Left lobe of liver (tissue), 1 donor: Measurements from ENCODE around the gene HLA-DQA1. TPM values are rescaled to one million over a fixed set of nuclear protein-coding genes. Genes with fewer than 3 reads are reported as not detected.

Experiments used
- total RNA-seq: library from RNA; stranded (reverse); gene quantifications from one replicate; pipeline ENCODE4 v1.2.1, GENCODE V29; 2021
- donor health status: DM: no; HTN: yes; CAD: no.

Gene HLA-DQA1
- total RNA-seq, 1 donor from 2014 or later: 1.2 TPM

Other genes starting within 250 kb of the HLA-DQA1 start
- not detected for gene BTNL2, start 230.2 kb upstream of the HLA-DQA1 start, total RNA-seq
- gene HLA-DRA, start 197.5 kb upstream of the HLA-DQA1 start, total RNA-seq: 24.4 TPM
- gene HLA-DRB5, start 107.1 kb upstream of the HLA-DQA1 start, total RNA-seq: 2.1 TPM
- 15.3 TPM for gene HLA-DRB1, start 47.6 kb upstream of the HLA-DQA1 start, total RNA-seq
- gene HLA-DQB1, start 29.3 kb downstream of the HLA-DQA1 start, total RNA-seq: 0.68 TPM
- not detected for gene HLA-DQA2, start 104.0 kb downstream of the HLA-DQA1 start, total RNA-seq
- 0.28 TPM for gene HLA-DQB2, start 126.1 kb downstream of the HLA-DQA1 start, total RNA-seq
- not detected for gene HLA-DOB, start 179.6 kb downstream of the HLA-DQA1 start, total RNA-seq
- gene TAP2, start 201.3 kb downstream of the HLA-DQA1 start, total RNA-seq: 11.8 TPM
- gene PSMB8, start 206.6 kb downstream of the HLA-DQA1 start, total RNA-seq: 41.1 TPM
- 10.6 TPM for gene TAP1, start 216.3 kb downstream of the HLA-DQA1 start, total RNA-seq
- 13.9 TPM for gene PSMB9, start 216.8 kb downstream of the HLA-DQA1 start, total RNA-seq